Endothelial cell (in vitro differentiated cells): ENCODE data around the gene NEURL1. TPM values are rescaled to one million over a fixed set of nuclear protein-coding genes. Genes with fewer than 3 reads are reported as not detected.

Experiments used
- DNase-seq: peaks from one replicate; pipeline ENCODE4 v3.0.0; 2021; ENCODE audit warnings: low spot score
- H3K27ac Mint-ChIP-seq: one replicate; pipeline ENCODE4 v1.8.0; 2021; ENCODE audit warnings: mixed read lengths, inconsistent platforms; ENCODE audit not compliant: unreplicated experiment
- H3K27me3 Mint-ChIP-seq: one replicate; pipeline ENCODE4 v1.8.0; 2021; ENCODE audit warnings: mild to moderate bottlenecking, moderate library complexity, mixed read lengths, inconsistent platforms; ENCODE audit not compliant: unreplicated experiment
- H3K36me3 Mint-ChIP-seq: one replicate; pipeline ENCODE4 v1.8.0; 2021; ENCODE audit warnings: mild to moderate bottlenecking, low read depth, mixed read lengths, inconsistent platforms; ENCODE audit not compliant: unreplicated experiment
- H3K4me1 Mint-ChIP-seq: one replicate; pipeline ENCODE4 v1.8.0; 2021; ENCODE audit warnings: mild to moderate bottlenecking, mixed read lengths, inconsistent platforms; ENCODE audit not compliant: unreplicated experiment
- H3K4me3 Mint-ChIP-seq: one replicate; pipeline ENCODE4 v1.8.0; 2021; ENCODE audit warnings: mild to moderate bottlenecking, mixed read lengths, inconsistent platforms; ENCODE audit not compliant: unreplicated experiment
- H3K9me3 Mint-ChIP-seq: one replicate; pipeline ENCODE4 v1.8.0; 2021; ENCODE audit warnings: mixed read lengths, inconsistent platforms; ENCODE audit not compliant: unreplicated experiment
- CTCF ChIP-seq: fragments of 200-600 bp; sonication (generic); IDR thresholded peaks from one replicate; pipeline ENCODE4 v1.5.0; 2021; ENCODE audit warnings: antibody characterized with exemption; ENCODE audit not compliant: unreplicated experiment
- total RNA-seq: library from RNA; stranded (reverse); fragmentation: NEBNext Ultra II Directional; extraction: Animal tissue kit (Norgen Biotek cat#: 25700); gene quantifications from one replicate; pipeline ENCODE4 v1.2.1, GENCODE V29; 2021; ENCODE audit not compliant: unreplicated experiment

NEURL1 gene
- total RNA-seq, 1 donor from 2014 or later, result 0.69 TPM

- H3K4me1 Mint-ChIP-seq, result peaks cover 10% of the 10 kb centered on the region
- H3K27me3 Mint-ChIP-seq, result peaks cover 14% of the 10 kb centered on the region
- H3K27ac Mint-ChIP-seq, result no peak overlapping the region
- peaks cover 16% of the 10 kb centered on the region for H3K36me3 Mint-ChIP-seq
- H3K4me3 Mint-ChIP-seq, result no peak overlapping the region
- H3K9me3 Mint-ChIP-seq, result no peaks in the 10 kb centered on the region
- TF ChIP-seq CTCF, result no peak
- DNase-seq, result no peak
Measured at GRCh38 chr10:103640436-103641181, 147.1 kb downstream of the NEURL1 start.

- peaks cover 13% of the 10 kb centered on the region for H3K27me3 Mint-ChIP-seq
- H3K4me3 Mint-ChIP-seq, result no peak overlapping the region
- H3K4me1 Mint-ChIP-seq, result peaks cover 9% of the 10 kb centered on the region
- H3K9me3 Mint-ChIP-seq, result no peaks in the 10 kb centered on the region
- TF ChIP-seq CTCF, result no peak
- no peak overlapping the region for H3K27ac Mint-ChIP-seq
- H3K36me3 Mint-ChIP-seq, result peaks cover 16% of the 10 kb centered on the region
- no peak for DNase-seq
Measured at GRCh38 chr10:103641326-103641725, 147.8 kb downstream of the NEURL1 start.

Other genes with a start within 250 kb of the NEURL1 start
- gene RPEL1, start 247.8 kb upstream of the NEURL1 start, total RNA-seq, result not detected
- 0.23 TPM for gene INA, start 216.6 kb upstream of the NEURL1 start, total RNA-seq
- 9.4 TPM for gene PCGF6, start 142.6 kb upstream of the NEURL1 start, total RNA-seq
- 5.7 TPM for gene TAF5, start 125.7 kb upstream of the NEURL1 start, total RNA-seq
- 283 TPM for gene ATP5MK, start 97.2 kb upstream of the NEURL1 start, total RNA-seq
- 43.7 TPM for gene PDCD11, start 97.1 kb upstream of the NEURL1 start, total RNA-seq
- gene CALHM2, start 41.3 kb upstream of the NEURL1 start, total RNA-seq, result 1.9 TPM
- not detected for gene CALHM1, start 34.8 kb upstream of the NEURL1 start, total RNA-seq
- not detected for gene CALHM3, start 14.5 kb upstream of the NEURL1 start, total RNA-seq